Nephron (organoid): ENCODE results near the gene CYSTM1.
A peak's percentile ranks its signal among the peaks of the same experiment; 100 is the strongest.

ENCODE experiments used
- H3K27ac Mint-ChIP-seq, 3 experiments: 2 replicates each; pipeline ENCODE4 v1.8.0; 2020; ENCODE audit warnings: mixed read lengths in 3 of 3, mild to moderate bottlenecking in 2 of 3, moderate library complexity in 1 of 3
- H3K27me3 Mint-ChIP-seq: 2 replicates; pipeline ENCODE4 v1.8.0; 2021; ENCODE audit warnings: low read depth, mild to moderate bottlenecking, moderate library complexity, mixed read lengths
- H3K36me3 Mint-ChIP-seq: 2 replicates; pipeline ENCODE4 v1.8.0; 2020; ENCODE audit warnings: low read depth, mixed read lengths
- H3K4me1 Mint-ChIP-seq: 2 replicates; pipeline ENCODE4 v1.8.0; 2020; ENCODE audit warnings: mixed read lengths
- H3K4me3 Mint-ChIP-seq, 3 experiments: 2 replicates each; pipeline ENCODE4 v1.8.0; 2020; ENCODE audit warnings: mild to moderate bottlenecking in 3 of 3, mixed read lengths in 3 of 3, moderate library complexity in 2 of 3
- H3K9me3 Mint-ChIP-seq: 2 replicates; pipeline ENCODE4 v1.8.0; 2020; ENCODE audit warnings: mixed read lengths
- TF ChIP-seq, protein P1 (sequence below), 3 experiments: fragments of 200-600 bp; sonication (generic); IDR thresholded peaks; one replicate each; pipeline ENCODE4 v1.5.0; 2021; ENCODE audit warnings: antibody characterized with exemption in 3 of 3; ENCODE audit not compliant: unreplicated experiment in 3 of 3

Gene CYSTM1

DNA sequence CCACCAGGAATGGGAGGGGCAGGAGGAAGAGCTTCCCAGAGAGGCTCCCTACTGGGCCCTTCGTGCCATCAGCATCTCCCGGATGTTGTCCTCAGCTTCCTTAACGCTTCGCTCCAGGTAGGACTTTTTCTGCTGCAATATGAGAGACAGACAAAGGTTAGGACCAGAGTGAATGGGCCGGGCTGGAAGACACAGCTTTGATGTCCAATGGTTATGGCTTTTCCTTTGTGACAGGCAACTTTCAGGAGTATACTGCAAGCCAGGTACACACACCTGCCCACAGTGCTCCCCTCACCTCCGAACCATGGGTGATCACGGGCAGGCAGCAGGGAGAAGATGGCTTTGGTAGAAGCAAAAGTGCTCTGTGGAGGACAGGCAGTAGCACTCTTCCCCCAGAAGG, 70.9 kb downstream of the CYSTM1 start:
- no peak overlapping the region for H3K4me3 Mint-ChIP-seq
- H3K27ac Mint-ChIP-seq = peak overlapping the region; percentile 32 to 95 (median 69)
- peaks cover 47% of the 10 kb centered on the region for H3K4me1 Mint-ChIP-seq
- peaks cover 24% of the 10 kb centered on the region for H3K36me3 Mint-ChIP-seq
- H3K9me3 Mint-ChIP-seq = no peaks in the 10 kb centered on the region
- H3K27me3 Mint-ChIP-seq = peaks cover 3% of the 10 kb centered on the region
- TF ChIP-seq, protein P1, sequence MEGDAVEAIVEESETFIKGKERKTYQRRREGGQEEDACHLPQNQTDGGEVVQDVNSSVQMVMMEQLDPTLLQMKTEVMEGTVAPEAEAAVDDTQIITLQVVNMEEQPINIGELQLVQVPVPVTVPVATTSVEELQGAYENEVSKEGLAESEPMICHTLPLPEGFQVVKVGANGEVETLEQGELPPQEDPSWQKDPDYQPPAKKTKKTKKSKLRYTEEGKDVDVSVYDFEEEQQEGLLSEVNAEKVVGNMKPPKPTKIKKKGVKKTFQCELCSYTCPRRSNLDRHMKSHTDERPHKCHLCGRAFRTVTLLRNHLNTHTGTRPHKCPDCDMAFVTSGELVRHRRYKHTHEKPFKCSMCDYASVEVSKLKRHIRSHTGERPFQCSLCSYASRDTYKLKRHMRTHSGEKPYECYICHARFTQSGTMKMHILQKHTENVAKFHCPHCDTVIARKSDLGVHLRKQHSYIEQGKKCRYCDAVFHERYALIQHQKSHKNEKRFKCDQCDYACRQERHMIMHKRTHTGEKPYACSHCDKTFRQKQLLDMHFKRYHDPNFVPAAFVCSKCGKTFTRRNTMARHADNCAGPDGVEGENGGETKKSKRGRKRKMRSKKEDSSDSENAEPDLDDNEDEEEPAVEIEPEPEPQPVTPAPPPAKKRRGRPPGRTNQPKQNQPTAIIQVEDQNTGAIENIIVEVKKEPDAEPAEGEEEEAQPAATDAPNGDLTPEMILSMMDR (IDR thresholded peaks at IDR 0.05; ENCODE audit: unreplicated experiment in 3 of 3) = no peak

DNA sequence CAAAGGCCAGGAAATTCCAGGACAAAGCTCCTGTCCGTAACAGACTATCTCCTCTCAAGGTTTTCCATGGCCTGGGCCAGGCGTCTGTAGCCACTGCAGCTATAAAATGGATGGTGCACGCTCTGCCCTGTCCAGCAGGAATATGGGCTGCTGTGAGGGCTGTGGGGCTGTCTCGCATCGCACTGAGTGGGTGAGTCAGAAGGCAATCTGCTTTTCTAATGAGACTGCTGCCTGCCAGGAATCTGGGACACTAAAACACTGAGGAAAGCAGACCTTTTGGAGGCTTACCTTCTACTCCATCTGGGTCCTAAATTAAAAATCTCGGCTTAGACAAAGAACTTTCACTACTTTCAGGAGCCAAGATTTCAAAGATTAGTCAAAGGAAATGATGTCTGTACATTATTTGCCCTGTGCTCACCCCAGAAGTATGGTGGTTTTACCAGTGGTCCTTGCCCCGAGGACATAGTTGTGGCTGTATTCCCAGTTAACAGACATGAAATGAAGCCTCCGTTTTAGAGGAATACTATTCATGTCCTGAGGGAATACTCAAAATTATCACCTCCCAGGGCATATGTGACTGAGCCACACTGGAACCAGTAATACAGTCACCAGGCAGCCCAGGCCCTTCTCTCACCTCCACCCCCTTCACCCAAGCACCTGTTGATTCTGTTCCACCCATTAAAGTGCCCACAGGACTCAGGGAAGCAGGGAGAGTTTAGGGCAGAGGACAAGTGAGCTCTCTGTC, 71.6 kb downstream of the CYSTM1 start:
- peak overlapping the region; percentile 32 to 95 (median 69) for H3K27ac Mint-ChIP-seq
- H3K27me3 Mint-ChIP-seq = no peaks in the 10 kb centered on the region
- H3K9me3 Mint-ChIP-seq = no peaks in the 10 kb centered on the region
- TF ChIP-seq, protein P1 (IDR thresholded peaks at IDR 0.05; ENCODE audit: unreplicated experiment in 3 of 3) = no peak
- H3K4me3 Mint-ChIP-seq = no peak overlapping the region
- peaks cover 41% of the 10 kb centered on the region for H3K4me1 Mint-ChIP-seq
- H3K36me3 Mint-ChIP-seq = peaks cover 24% of the 10 kb centered on the region

DNA sequence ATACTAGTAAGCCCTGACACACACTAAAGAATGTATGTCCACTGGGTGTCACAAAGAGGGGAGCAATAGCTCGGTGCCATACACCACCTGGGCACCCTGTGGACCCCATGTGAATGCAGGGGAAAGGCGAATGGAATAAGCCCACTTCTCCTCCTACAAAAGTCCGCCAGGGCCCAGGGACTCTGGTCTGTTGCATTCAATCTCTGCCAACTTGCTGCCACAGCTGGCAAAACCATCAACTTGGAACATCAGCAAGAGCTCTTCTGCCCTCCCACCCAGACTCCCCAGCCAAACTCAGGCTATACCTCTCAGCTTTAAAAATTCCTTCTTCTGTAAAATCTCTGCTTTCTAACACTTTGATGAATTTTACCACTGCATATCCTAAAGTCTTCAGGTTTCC, 73.4 kb downstream of the CYSTM1 start:
- Mint-ChIP-seq H3K27ac (no peak overlapping the region), H3K4me1 (peaks cover 32% of the 10 kb centered on the region), H3K36me3 (peaks cover 24% of the 10 kb centered on the region), H3K27me3 (no peaks in the 10 kb centered on the region), H3K9me3 (no peaks in the 10 kb centered on the region), H3K4me3 (no peak overlapping the region)
- TF ChIP-seq, protein P1 (IDR thresholded peaks at IDR 0.05; ENCODE audit: unreplicated experiment in 3 of 3) = no peak

DNA sequence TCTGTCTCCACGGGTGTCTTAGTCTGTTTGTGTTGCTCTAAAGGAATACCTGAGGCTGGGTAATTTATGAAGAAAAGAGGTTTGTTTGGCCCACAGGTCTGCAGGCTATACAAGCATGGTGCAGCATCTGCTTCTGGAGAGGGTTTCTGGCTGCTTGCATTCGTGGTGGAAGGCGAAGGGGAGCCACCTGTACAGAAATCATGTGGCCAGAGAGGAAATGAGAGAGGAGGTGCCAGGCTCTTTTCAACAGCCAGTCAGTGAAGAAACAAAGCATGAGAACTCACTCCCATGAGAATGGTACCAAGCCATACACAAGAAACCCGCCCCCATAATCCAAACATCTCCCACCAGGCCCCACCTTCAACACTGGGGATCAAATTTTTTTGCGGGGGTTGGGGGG, 74.5 kb downstream of the CYSTM1 start:
- Mint-ChIP-seq H3K27me3 (no peaks in the 10 kb centered on the region), H3K9me3 (no peaks in the 10 kb centered on the region), H3K36me3 (peaks cover 21% of the 10 kb centered on the region), H3K4me3 (no peak overlapping the region), H3K27ac (no peak overlapping the region), H3K4me1 (peaks cover 29% of the 10 kb centered on the region)
- TF ChIP-seq, protein P1 (IDR thresholded peaks at IDR 0.05; ENCODE audit: unreplicated experiment in 3 of 3) = no peak

DNA sequence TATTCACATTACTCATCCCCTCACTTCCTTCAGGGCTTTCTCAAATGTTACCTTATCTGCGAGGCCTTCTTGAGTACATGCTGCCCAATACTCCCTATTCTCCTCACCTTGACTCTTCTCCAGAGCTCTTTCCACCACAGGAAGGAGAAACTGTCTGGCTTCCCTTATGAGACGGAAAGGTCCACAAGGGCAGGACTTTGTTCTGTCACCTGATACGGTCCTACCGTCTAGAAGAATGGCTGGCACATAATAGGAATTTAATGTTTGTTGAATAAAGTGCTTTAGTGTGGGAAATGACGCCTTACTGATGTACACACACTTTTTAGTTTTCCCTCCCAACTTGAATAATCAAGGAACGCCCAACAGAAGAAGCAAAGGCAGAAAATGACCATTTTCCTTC, 75.4 kb downstream of the CYSTM1 start:
- Mint-ChIP-seq H3K27me3 (no peaks in the 10 kb centered on the region), H3K4me1 (peaks cover 21% of the 10 kb centered on the region), H3K36me3 (peaks cover 17% of the 10 kb centered on the region), H3K9me3 (no peaks in the 10 kb centered on the region), H3K4me3 (no peak overlapping the region), H3K27ac (no peak overlapping the region)
- TF ChIP-seq, protein P1 (IDR thresholded peaks at IDR 0.05; ENCODE audit: unreplicated experiment in 3 of 3) = no peak

DNA sequence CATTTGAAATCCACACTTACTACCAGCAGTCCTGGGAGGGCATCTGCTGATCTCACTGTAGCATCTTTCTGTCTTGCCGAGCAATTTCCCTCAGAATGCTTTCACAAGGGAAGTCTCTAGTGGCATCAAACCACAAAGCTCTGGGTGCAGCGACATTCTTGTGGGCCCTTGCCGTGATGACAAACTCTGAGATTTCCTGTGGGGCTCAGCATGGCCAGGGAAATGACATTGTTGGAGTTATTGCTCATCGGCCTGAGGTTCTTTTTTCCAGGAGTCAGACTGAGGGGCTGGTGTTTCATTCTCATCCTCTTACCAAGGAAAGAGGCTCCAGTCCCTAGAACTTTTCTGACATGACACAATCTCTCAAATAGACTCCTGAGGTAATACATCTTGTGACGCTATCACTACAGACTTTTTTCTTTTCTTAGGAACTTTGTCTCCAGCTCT, 76.6 kb downstream of the CYSTM1 start:
- Mint-ChIP-seq H3K27ac (no peak overlapping the region), H3K27me3 (no peaks in the 10 kb centered on the region), H3K4me3 (no peak overlapping the region), H3K36me3 (peaks cover 16% of the 10 kb centered on the region), H3K4me1 (peaks cover 12% of the 10 kb centered on the region), H3K9me3 (no peaks in the 10 kb centered on the region)
- TF ChIP-seq, protein P1 (IDR thresholded peaks at IDR 0.05; ENCODE audit: unreplicated experiment in 3 of 3) = no peak
